HEK293 (cell line): ENCODE results near the gene CDX1.

ENCODE experiments used
- CTCF ChIP-seq: fragments of 450-650 bp; formaldehyde crosslinking; IDR thresholded peaks from 2 replicates; pipeline ENCODE4 v1.5.1; 2016; ENCODE audit warnings: missing biosample characterization, missing genetic modification characterization
- PATZ1 ChIP-seq: fragments of 450-650 bp; formaldehyde crosslinking; IDR thresholded peaks from 2 replicates; pipeline ENCODE4 v1.5.1; 2016; ENCODE audit warnings: missing biosample characterization, missing genetic modification characterization
- PRDM2 ChIP-seq: fragments of 450-650 bp; formaldehyde crosslinking; IDR thresholded peaks from 2 replicates; pipeline ENCODE4 v1.5.1; 2016; ENCODE audit warnings: missing biosample characterization, missing genetic modification characterization, borderline replicate concordance
- REST ChIP-seq: fragments of 450-650 bp; formaldehyde crosslinking; IDR thresholded peaks from 2 replicates; pipeline ENCODE4 v1.5.1; 2016; ENCODE audit warnings: missing biosample characterization, missing genetic modification characterization
- ZBTB10 ChIP-seq: fragments of 450-650 bp; formaldehyde crosslinking; IDR thresholded peaks from 2 replicates; pipeline ENCODE4 v1.5.1; 2016; ENCODE audit warnings: missing biosample characterization, missing genetic modification characterization
- ZNF121 ChIP-seq: fragments of 450-650 bp; formaldehyde crosslinking; IDR thresholded peaks from 2 replicates; pipeline ENCODE4 v1.5.1; 2016; ENCODE audit warnings: missing biosample characterization, missing genetic modification characterization
- ZNF24 ChIP-seq: fragments of 450-650 bp; formaldehyde crosslinking; IDR thresholded peaks from 2 replicates; pipeline ENCODE4 v1.5.1; 2016; ENCODE audit warnings: missing biosample characterization, missing genetic modification characterization
- ZNF350 ChIP-seq: fragments of 450-650 bp; formaldehyde crosslinking; IDR thresholded peaks from 2 replicates; pipeline ENCODE4 v1.5.0; 2017; ENCODE audit warnings: missing biosample characterization, mild to moderate bottlenecking, missing genetic modification characterization
- ZNF362 ChIP-seq: fragments of 450-650 bp; formaldehyde crosslinking; IDR thresholded peaks from 2 replicates; pipeline ENCODE4 v1.5.1; 2016; ENCODE audit warnings: missing biosample characterization, missing genetic modification characterization
- ZNF629 ChIP-seq: fragments of 450-650 bp; formaldehyde crosslinking; IDR thresholded peaks from 2 replicates; pipeline ENCODE4 v1.5.1; 2017; ENCODE audit warnings: missing biosample characterization, missing genetic modification characterization

- TF ChIP-seq ZNF629 (tag by site-specific recombination): no peak
- no peak for TF ChIP-seq CTCF (tag by site-specific recombination)
- no peak for TF ChIP-seq ZBTB10
- no peak for TF ChIP-seq ZNF362 (tag by site-specific recombination)
- TF ChIP-seq ZNF121 (tag by site-specific recombination): no peak
- no peak for TF ChIP-seq ZNF350
- no peak for TF ChIP-seq REST (tag by site-specific recombination)
- TF ChIP-seq ZNF24: no peak
- no peak for TF ChIP-seq PATZ1
- no peak for TF ChIP-seq PRDM2 (tag by site-specific recombination)
Measured at GRCh38 chr5:150146862-150147601, 19.5 kb upstream of the CDX1 start.
